8988T (cell line): ENCODE measurements around the gene METTL24.
"Not testable (repeated sequence)": the region's sequence is repeated elsewhere in the genome, so short reads cannot be mapped to it uniquely, and the experiment has no call there.

Source experiments
- DNase-seq: peaks from one replicate; pipeline ENCODE4 v3.0.0; 2011

METTL24 gene

DNA sequence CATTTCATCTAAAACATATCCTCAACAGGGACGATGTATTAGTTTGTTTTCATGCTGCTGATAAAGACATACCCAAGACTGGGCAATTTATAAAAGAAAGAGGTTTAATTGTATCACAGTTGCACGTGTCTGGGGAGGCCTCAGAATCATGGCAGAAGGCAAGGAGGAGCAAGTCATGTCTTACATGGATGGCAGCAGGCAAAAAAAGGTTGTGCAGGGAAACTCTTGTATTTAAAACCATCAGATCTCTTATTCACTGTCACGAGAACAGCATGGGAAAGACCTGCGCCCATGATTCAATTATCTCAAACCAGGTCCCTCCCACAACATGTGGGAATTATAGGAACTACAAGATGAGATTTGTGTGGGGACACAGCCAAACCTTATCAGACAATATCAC, 48.7 kb downstream of the METTL24 start:
- DNase-seq, result not testable (repeated sequence)

DNA sequence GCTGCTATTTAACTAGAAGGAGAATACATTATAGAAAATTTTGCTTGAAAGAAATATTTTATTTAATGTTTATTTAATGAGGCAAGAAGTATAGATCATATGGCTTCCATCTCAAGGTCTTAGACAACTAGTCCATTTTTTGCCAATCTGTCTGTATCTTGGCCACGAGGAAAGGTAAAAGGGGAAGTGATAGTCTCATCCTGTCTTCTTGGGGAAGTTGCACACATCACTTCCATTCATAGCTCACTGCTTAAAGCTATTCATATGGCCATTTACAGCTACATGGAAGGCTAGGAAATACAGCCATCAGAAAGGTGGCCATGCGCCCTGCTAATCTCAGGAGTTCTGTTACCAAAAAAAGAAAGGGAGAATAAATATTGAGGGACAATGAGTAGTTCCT, 50.8 kb downstream of the METTL24 start:
- DNase-seq, result no peak

- not testable (repeated sequence) for DNase-seq
Observed at GRCh38 chr6:110305832-110306231, 52.3 kb downstream of the METTL24 start.

DNA sequence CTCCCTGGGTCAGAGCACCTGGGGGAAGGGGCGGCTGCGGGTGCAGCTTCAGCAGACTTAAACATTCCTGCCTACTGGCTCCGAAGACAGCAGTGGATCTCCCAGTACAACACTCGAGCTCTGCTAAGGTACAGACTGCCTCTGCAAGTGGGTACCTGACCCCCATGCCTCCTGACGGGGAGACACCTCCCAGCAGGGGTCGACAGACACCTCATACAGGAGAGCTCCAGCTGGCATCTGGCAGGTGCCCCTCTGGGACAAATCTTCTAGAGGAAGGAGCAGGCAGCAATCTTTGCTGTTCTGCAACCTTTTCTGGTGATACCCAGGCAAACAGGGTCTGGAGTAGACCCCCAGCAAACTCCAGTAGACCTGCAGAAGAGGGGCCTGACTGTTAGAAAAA, 54.5 kb downstream of the METTL24 start:
- DNase-seq, result not testable (repeated sequence)

GRCh38 chr6:110298916-110299315, 59.2 kb downstream of the METTL24 start:
- no peak for DNase-seq

DNA sequence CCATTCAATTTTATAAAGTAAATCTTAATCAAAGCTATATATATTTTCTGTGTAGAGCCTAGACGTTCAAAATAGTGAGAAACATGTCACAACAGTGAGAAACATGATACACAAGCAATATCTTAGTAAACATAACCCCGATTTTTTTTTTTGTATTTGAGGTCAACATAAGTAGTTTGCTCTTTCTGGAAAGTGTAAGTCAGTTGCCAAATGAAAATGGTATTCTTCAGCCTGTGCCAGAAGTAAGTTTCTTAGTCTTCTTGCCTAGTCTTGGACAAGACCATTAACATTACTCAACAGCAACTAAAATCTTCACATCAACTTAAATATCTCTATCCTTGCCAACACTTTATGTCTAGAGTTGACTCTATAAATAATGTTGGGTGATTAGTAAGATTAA, 59.7 kb downstream of the METTL24 start:
- DNase-seq, result no peak

GRCh38 chr6:110296241-110297025, 61.7 kb downstream of the METTL24 start:
- DNase-seq, result no peak

DNA sequence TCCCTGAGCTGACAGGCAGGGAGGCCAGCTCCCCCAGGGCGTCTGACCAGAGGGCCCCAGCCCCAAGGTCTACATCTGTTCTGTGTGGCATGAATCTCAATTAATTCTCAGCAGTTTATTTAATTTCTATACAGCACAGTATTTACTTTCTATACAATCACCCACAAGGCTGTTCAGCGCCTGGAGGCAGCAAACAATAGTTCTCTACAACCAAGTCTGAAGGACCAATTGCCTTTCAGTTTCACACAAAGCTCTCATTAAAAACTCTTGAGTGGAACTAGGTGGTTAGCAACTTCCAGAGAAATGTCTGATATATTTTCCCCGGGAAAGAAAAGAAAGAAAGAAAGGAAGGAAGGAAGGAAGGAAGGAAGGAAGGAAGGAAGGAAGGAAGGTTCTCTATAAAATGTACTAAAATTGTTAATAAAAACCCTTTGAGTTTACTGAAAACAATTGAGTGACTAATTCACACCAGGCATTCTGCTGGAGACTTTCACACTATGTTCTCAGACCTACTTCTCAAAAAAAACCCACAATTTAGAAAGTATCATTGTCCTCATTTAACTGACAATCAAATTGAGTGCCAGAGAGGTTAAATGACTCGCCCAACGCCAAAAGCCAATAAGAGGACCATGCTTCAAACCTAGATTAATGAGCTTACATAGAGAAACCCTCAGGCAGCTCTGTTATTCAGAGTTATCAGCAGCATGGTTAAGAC, 62.5 kb downstream of the METTL24 start:
- DNase-seq, result no peak

- no peak for DNase-seq
Observed at GRCh38 chr6:110287462-110288341, 70.4 kb downstream of the METTL24 start.

DNA sequence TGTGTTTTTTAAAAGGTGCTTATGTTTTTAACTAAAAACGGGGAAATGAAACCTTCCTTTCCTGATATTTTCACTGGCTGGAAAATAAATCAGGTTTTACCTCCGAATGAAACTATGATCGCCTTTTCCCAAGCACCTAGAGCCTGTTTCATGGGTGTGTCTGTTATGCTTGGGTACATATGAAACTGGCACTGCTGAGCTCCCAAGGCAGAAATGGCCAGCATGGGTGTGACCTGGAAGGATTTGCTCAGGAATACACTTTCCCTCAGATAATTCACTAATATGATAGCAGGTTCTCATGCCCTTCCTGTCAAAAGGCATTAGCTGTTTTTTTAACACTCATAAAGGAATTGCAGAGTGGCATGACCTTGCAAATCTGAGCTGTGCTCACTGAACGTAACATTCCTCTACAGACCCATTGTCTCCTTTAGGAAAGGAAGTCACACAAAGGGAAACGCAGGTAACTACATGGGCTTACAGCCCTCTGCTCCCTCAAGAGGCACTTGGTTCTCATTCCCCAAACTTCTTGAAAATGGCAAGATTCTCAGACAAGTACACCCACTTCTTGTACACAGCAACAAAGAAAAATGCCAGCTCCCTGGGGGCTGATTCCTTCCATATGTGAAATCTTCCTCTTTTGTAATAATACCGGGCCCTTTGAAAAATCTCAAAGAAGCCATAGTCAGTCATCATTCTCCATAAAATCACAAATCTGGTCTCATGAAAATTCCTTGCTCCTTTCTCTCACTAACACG, 72.7 kb downstream of the METTL24 start:
- DNase-seq, result no peak

DNA sequence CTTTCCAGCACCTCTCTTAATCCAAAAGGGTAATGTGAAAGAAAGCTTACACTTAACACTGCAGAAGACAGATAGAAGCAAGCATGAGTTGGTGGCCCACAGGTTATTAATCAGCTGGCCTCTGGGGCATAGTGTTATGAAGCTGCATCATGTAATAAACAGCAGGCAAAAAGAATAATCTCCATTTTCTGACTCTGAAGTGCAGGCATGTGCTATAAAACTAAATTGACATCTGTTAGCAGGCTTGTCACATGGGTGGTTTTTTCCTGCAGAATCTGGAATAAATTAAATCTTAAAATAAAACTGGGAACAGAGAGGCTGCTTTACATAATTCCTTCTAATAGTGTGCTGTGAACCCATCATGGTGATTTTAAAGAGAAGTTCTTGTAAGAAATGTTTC, 73.3 kb downstream of the METTL24 start:
- DNase-seq, result no peak

DNA sequence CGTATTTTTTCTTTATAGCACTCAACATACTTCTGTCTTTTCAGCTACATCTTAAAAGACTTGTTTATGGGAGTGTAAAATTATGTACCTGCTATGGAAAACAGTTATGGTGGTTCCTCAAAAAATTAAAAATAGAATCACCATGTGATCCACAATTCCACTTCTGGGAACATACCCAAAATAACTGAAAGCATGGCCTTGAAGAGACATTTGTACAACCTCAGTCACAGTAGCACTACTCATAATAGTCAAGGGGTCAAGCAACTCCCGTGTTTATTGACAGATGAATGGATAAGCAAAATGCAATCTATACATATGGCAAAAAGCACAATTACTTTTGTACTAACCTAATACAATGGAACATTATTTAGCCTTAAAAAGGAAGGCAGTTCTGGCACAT, 74.5 kb downstream of the METTL24 start:
- DNase-seq, result no peak

GRCh38 chr6:110282412-110282811, 75.7 kb downstream of the METTL24 start:
- no peak for DNase-seq

DNA sequence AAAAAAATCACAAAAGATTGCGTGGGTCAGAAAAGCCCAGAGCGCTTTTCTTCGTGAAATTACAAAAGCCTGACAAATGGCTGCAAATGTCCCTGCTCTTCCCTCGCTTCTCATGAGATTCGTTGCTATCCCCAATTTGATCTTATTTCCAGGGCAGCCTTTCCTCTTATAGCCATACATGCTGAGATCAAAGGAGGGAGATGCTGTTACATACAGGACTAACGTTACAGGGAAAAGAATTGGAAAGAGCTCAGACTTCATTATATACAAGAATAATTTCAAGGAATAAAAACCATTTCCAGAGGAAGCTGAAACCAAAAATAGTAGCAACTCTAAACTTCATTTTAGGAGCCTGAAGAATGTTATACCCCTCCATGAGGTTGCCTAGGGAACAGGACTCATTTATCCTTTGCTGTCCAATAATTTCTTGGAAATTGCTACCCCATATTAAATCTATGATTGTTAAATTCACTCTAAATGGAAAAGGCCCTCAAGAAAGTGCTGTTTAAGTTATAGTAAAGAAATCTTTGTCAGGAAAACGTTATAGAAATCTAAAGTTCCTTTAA, 81.0 kb downstream of the METTL24 start:
- no peak for DNase-seq

DNA sequence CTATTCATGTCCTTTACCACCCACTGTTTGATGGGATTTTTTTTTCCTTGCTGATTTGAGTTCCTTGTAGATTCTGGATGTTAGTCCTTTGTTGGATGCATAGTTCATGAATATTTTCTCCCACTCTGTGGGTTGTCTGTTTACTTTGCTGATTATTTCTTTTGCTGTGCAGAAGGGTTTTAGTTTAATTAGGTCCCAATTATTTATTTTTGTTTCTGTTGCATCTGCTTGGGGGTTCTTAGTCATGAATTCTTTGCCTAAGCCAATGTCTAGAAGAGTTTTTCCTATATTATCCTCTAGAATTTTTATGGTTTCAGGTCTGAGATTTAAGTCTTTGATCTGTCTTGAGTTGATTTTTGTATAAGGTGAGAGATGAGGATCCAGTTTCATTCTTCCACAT, 85.4 kb downstream of the METTL24 start:
- not testable (repeated sequence) for DNase-seq

GRCh38 chr6:110271732-110272022, 86.5 kb downstream of the METTL24 start:
- DNase-seq, result no peak

DNA sequence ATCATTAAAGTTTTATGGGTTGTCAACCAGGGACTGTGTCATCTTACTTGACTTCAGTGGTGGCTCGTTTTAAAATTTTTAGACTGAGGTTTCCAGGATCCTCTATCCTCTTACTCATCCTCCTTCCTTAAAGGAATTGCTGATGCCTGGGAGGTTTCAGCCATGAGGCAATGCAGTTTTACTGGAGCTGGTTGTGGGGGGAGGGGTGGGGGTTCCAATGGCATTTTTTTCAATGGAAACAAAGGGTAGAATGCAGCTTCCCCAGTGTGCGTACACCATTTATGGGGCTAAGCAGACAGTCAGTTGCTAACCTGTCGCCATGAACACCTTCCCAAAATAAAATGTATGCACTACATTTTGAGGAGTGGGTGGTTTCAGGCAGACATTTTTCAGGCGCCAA, 88.0 kb downstream of the METTL24 start:
- DNase-seq, result no peak

- no peak for DNase-seq
Observed at GRCh38 chr6:110269623-110270022, 88.5 kb downstream of the METTL24 start.

DNA sequence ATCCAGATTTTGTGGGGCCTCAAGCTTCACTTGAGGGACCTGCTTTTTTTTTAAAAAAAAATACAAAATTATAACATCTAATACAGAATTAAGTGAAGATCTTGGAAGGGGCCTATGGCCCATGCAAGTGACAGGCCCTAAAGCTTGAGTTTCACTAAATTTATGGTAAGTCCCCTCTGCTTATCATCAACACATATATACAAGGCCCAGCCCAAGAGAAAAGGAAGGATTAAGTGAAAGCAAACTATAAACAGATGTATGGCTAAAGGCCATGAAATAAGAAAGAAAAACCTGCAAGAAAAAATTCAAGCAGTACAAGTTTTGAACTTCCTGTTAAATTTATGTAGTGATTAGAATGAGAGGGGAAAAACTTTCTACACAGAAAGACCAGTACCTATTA, 91.2 kb downstream of the METTL24 start:
- DNase-seq, result no peak

DNA sequence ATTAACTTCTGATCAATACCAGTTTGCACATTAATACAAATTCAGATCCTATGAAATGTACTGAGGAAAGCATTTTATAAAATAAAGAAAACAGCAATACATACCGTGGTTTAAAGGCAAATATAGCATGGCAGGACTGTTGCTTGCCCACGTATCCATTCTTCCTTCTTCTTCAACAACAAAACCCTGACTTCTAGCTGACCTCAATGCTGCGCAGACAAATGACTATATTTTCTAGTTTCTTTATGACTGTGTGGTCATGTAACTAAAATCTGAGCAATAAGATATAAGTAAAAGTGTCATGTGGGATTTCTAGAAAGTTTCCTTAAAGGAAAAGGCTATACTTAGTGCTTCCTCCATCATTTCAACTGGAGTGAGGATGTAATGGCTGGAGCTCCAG, 92.9 kb downstream of the METTL24 start:
- DNase-seq, result no peak

DNA sequence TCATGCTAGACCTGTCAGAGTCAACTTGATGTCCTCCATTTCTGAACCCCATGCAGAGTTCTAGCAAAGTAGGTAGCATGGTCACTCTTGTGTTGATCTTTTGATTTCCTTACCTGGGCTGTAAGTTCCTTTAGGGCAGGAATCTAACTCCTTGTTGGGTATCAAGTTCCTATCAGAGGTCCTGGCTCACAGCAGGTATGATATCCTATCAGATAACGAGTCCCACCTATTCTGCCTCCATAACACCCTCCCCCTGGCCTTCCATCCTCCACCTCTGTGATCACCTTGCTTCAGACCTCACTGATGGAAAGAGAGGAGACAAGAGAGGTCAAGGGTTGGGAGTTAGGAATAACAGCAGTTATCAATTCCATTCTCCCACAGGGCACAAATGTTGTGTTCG, 101.8 kb downstream of the METTL24 start:
- no peak for DNase-seq

DNA sequence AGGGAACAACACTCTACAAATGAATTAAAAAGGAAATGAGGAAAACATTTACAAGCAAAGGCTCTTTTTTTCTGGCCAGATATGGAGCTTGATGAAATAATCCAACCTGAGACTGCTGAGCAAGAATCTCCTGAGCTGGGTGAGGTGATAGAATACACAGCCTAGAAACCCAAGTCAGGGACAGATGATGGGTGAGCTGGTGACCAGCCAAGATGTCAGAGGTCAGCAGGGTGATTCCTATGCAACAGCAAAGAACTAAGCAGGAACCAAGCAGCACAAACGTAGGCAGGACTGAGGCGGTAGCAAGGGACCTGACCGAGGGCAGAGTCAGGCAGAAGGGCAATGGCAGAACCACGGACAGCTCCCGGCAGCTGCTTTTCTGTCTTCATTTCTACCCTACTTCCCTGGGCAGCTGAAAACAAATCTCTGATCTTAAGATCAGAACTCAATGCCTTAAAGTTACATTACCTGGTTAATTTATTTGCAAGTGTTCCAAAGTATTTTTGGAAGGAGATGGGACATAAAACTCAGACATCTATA, 102.9 kb downstream of the METTL24 start:
- DNase-seq, result no peak
